22Rv1 (cell line): ENCODE results near the gene STK10.

Experiments used
- ZFX ChIP-seq: fragments of 450-650 bp; IDR thresholded peaks from 2 replicates; pipeline ENCODE4 v1.6.1; 2017; ENCODE audit warnings: antibody characterized with exemption, borderline replicate concordance
- TF ChIP-seq, protein P1 (sequence below): fragments of 450-650 bp; IDR thresholded peaks from 2 replicates; pipeline ENCODE4 v1.5.1; 2017; ENCODE audit warnings: mild to moderate bottlenecking

DNA sequence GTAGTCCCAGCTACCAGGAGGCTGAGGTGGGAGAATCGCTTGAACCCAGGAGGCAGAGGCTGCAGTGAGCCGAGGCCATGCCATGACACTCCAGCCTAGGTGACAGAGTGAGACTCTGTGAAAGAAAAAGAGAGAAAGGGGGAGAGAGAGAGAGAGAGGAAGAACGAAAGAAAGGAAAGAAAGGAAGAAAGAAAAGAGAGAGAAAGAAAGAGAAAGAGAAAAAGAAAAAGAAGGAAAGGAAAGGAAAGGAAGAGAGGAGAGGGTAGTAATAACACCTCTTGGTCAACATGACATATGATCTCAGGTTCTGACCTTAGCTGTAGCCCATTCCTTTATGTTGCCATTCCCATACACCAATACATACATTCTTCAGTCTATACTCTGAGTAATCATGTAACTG lies 195.7 kb downstream of the STK10 start:
- TF ChIP-seq, protein P1, sequence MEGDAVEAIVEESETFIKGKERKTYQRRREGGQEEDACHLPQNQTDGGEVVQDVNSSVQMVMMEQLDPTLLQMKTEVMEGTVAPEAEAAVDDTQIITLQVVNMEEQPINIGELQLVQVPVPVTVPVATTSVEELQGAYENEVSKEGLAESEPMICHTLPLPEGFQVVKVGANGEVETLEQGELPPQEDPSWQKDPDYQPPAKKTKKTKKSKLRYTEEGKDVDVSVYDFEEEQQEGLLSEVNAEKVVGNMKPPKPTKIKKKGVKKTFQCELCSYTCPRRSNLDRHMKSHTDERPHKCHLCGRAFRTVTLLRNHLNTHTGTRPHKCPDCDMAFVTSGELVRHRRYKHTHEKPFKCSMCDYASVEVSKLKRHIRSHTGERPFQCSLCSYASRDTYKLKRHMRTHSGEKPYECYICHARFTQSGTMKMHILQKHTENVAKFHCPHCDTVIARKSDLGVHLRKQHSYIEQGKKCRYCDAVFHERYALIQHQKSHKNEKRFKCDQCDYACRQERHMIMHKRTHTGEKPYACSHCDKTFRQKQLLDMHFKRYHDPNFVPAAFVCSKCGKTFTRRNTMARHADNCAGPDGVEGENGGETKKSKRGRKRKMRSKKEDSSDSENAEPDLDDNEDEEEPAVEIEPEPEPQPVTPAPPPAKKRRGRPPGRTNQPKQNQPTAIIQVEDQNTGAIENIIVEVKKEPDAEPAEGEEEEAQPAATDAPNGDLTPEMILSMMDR = no peak
- TF ChIP-seq ZFX = no peak
